Measurements from ENCODE around the gene CTNND2. TPM values are rescaled to one million over a fixed set of nuclear protein-coding genes. Genes with fewer than 3 reads are reported as not detected.

CTNND2 gene
- total and polyA plus RNA-seq, 9 of the 15 experiments (the other 6 are each of a cell fraction or from before 2014, with no cell fraction given), result 0.03 to 0.35 TPM; not detected in 7

DNA sequence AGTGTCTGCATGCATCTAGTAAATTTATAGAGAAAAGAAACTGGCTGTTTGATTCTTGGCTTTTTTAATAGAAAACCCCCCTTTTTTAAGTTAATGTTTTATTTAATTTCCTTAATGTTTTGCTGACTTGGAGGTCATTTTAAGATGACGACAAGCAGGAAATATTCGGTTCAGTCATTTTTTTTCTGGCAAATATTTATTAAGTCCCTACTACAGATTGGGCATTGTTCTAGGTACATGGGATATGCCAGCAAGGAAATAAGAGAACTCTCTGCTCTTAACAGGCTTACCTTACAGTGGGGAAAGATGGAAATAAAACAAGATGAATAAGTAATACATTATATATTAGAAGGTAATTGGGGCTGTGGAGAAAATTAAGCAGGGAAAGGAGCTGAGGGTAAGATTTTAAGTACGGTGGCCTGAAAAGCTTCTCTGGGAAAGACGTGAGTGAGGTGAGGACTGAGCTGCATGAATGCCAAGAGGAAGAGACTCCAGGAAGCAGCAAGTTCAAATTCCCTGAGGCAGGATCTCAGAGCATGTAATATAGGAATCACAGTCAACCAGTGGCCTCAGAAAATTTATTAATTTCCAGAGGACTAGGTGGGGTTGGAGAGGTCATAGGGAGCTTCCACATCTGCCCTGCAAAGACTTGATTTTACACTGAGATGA, 827.2 kb downstream of the CTNND2 start (continued):
- TF ChIP-seq BHLHE40 (IDR thresholded peaks at IDR 0.05; ENCODE audit: low read length) (no peak), NFE2 (IDR thresholded peaks at IDR 0.05; ENCODE audit: low read depth) (no peak), NR1H2 (CRISPR knock-in tag; IDR thresholded peaks at IDR 0.05) (no peak), PHB2 (IDR thresholded peaks at IDR 0.05; ENCODE audit: low read depth) (no peak), DDX20 (tag; IDR thresholded peaks at IDR 0.05; ENCODE audit: low read depth) (no peak), ETS2 (tag; IDR thresholded peaks at IDR 0.05; ENCODE audit: borderline replicate concordance, poor library complexity, severe bottlenecking) (no peak)
- TF ChIP-seq, protein P1, sequence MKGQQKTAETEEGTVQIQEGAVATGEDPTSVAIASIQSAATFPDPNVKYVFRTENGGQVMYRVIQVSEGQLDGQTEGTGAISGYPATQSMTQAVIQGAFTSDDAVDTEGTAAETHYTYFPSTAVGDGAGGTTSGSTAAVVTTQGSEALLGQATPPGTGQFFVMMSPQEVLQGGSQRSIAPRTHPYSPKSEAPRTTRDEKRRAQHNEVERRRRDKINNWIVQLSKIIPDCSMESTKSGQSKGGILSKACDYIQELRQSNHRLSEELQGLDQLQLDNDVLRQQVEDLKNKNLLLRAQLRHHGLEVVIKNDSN (CRISPR knock-in tag; IDR thresholded peaks at IDR 0.05), result no peak

DNA sequence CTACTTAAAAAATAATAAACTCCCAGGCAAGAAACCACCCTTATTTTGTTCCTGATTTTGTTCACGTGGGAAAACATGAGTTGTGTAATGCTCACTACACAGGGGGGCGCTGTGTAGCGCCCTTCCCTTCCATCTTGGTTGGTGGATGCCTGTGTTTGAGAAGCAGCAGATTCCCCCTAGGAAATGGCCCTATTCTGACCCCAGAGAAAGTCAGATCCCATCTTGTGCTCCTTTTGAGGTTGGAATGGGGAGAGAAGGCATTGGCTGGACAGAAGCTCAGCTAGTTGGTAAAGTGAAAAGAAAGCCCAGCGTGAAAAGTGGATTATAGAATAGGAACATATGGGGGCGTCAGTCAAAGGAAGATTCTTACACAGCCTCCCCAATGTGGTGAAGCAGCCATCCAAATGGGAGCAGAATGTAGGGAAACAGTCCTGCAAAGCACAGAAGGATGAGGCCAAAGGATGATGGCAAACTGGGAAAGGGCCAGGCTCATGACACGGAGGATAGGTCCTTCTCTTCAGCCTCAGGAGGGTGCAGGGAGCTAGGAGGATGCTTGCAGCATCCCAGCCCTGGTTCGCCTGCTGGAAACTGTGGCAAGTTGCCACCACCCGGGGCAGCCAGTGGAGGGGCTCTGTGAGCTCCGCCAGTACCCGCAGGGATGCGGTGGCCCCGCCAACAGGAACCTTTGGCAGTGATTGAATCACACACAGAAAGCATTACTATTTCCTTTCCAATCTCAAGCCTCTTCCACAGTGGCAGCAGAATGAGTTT, 829.0 kb downstream of the CTNND2 start:
- POLR2A ChIA-PET, result interaction anchor here (1.2 kb wide), 1 partner anchor 27 kb away, joined by 5 read pairs; no protein-coding TSS in a partner anchor
- Histone ChIP-seq H2AFZ (ENCODE audit: low read depth, low read length) (no peak overlapping the region), H3K79me2 (ENCODE audit: control insufficient read depth, insufficient read depth, low read length) (no peaks in the 10 kb centered on the region), H4K20me1 (replicated peaks; ENCODE audit: control insufficient read depth, insufficient read depth, low read length) (no peaks in the 10 kb centered on the region), H3K27ac (ENCODE audit: extremely low read depth, low read depth, low read length) (no peak overlapping the region), H3K27me3 (ENCODE audit: control insufficient read depth in 2 of 2, insufficient read depth in 2 of 2, low read length in 2 of 2) (no peaks in the 10 kb centered on the region), H3K9me3 (replicated peaks; ENCODE audit: control insufficient read depth, insufficient read depth, low read depth, low read length) (no peaks in the 10 kb centered on the region), H3K4me2 (ENCODE audit: insufficient read depth, low read length) (no peak overlapping the region), H3K4me1 (replicated peaks in 1 of 2; ENCODE audit: control insufficient read depth in 2 of 2, insufficient read depth in 2 of 2, low read length in 2 of 2) (no peaks in the 10 kb centered on the region), H3K4me3 (no peak overlapping the region), H3K36me3 (ENCODE audit: control insufficient read depth, insufficient read depth, low read length) (no peaks in the 10 kb centered on the region), H3K9me1 (ENCODE audit: control insufficient read depth, insufficient read depth, low read length) (no peaks in the 10 kb centered on the region), H3K9ac (ENCODE audit: insufficient read depth in 1 of 2, low read depth in 2 of 2, low read length in 2 of 2) (no peak overlapping the region)
- 0% methylated on average over 12 of the region's 12 CpGs for WGBS (ENCODE audit: insufficient coverage, low coverage, missing lambda C conversion rate)
- TF ChIP-seq POLR2AphosphoS5 (IDR thresholded peaks at IDR 0.05; ENCODE audit: control insufficient read depth, insufficient read depth, low read depth, low read length) (no peak), SIN3A (IDR thresholded peaks at IDR 0.05; ENCODE audit: borderline replicate concordance in 2 of 2, control insufficient read depth in 1 of 2, low read depth in 2 of 2, low read length in 2 of 2) (no peak), SMC3 (conservative IDR thresholded peaks at IDR 0.05; ENCODE audit: insufficient read depth, low read depth, low read length) (peak; percentile 37; the same call in 1 of the 2 replicates), RAD21 (CRISPR knock-in tag; conservative IDR thresholded peaks at IDR 0.05 in 1 of 2, IDR thresholded peaks at IDR 0.05 in 1 of 2) (peak; percentile 5 to 50; a peak in 2 of 4 replicates), GATAD2A (IDR thresholded peaks at IDR 0.05) (no peak)
- TF ChIP-seq, protein P2, sequence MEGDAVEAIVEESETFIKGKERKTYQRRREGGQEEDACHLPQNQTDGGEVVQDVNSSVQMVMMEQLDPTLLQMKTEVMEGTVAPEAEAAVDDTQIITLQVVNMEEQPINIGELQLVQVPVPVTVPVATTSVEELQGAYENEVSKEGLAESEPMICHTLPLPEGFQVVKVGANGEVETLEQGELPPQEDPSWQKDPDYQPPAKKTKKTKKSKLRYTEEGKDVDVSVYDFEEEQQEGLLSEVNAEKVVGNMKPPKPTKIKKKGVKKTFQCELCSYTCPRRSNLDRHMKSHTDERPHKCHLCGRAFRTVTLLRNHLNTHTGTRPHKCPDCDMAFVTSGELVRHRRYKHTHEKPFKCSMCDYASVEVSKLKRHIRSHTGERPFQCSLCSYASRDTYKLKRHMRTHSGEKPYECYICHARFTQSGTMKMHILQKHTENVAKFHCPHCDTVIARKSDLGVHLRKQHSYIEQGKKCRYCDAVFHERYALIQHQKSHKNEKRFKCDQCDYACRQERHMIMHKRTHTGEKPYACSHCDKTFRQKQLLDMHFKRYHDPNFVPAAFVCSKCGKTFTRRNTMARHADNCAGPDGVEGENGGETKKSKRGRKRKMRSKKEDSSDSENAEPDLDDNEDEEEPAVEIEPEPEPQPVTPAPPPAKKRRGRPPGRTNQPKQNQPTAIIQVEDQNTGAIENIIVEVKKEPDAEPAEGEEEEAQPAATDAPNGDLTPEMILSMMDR (IDR thresholded peaks at IDR 0.05 in 2 of 3, conservative IDR thresholded peaks at IDR 0.05 in 1 of 3; ENCODE audit: insufficient read depth in 2 of 3, low read depth in 1 of 3, low read length in 3 of 3), result peak; percentile 58 to 64 (median 61)
- TF ChIP-seq, protein P3, sequence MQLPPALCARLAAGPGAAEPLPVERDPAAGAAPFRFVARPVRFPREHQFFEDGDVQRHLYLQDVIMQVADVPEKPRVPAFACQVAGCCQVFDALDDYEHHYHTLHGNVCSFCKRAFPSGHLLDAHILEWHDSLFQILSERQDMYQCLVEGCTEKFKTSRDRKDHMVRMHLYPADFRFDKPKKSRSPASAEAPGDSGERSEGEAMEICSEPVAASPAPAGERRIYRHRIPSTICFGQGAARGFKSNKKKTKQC (CRISPR knock-in tag; IDR thresholded peaks at IDR 0.05), result no peak
- DNase-seq (ENCODE audit: extremely low read depth in 1 of 4, low spot score in 3 of 4) (peak in 3 of 4 experiments; percentile 18 to 35 (median 26)), FAIRE-seq (peak; percentile 51), ATAC-seq (peak; percentile 78)
- CTCF ChIA-PET (ENCODE audit: low intra/inter-chr PET ratio), result no interaction called here
- no TSS peak for BruUV-seq (replicated peaks)
- intact Hi-C loops (cut with micrococcal nuclease) (no loop called here), in situ Hi-C loops (cut with MboI) (no loop called here)

Data from K562 (cell line).